ENCODE results near the gene ENKD1.
"Not testable (repeated sequence)": the region's sequence is repeated elsewhere in the genome, so short reads cannot be mapped to it uniquely, and the experiment has no call there.

Gene ENKD1, protein sequence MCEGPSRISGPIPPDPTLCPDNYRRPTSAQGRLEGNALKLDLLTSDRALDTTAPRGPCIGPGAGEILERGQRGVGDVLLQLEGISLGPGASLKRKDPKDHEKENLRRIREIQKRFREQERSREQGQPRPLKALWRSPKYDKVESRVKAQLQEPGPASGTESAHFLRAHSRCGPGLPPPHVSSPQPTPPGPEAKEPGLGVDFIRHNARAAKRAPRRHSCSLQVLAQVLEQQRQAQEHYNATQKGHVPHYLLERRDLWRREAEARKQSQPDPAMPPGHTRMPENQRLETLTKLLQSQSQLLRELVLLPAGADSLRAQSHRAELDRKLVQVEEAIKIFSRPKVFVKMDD

DNA sequence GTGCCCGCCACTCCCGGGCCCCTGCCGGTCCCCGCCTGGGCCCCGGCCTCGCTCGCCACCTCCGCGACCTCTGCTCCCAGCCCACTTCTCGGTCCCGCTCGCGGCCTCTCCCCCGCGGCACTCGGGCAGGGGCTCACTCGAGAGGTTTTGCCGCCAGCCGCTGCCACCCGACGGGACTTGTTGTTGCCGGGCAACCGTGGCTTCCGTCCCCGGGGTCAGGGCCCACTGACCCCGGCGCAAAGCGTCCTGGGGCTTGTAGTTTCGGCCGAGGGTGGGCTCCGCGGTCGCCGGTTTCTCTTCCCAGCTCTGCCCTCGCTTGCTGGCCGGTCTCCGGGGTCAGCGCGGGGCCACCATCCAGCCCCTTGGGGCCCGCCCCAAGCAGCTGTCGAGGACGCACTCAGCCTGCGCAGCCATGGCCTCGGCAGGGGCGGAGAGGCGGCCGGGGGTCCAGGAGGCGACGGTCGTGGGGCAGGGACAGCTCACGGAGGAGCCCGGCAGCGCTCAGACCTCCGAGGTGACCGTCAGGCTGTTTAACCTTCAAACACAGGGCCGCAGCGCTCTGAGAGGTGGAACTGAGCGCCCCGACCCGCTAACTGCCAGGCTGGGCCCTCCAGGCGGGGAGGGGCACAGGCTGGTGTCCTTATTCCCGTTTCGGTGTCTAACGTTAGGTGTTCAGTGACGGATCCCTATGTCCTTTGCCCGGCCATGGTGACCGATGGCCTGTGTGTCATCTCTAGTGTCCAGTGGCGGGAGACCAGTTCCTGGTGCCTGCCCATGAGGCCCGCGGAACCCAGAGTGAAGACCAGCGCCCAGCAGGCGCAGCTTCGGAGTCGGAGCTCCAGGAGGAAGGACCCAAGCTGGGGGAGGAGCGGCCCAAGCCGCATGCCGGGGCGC is at the start of gene ENKD1, which contains the start of gene C16orf86:
ENKD1 (minus strand) TSS at position 192 of the 894 bp plus-strand sequence. CDS start 308 bp downstream, outside the sequence.
C16orf86 (plus strand) TSS at position 256 of the 894 bp plus-strand sequence; CDS start at position 413, 157 bp downstream.
- DNase-seq (ENCODE audit: low read depth, low spot score) = no peak

DNA sequence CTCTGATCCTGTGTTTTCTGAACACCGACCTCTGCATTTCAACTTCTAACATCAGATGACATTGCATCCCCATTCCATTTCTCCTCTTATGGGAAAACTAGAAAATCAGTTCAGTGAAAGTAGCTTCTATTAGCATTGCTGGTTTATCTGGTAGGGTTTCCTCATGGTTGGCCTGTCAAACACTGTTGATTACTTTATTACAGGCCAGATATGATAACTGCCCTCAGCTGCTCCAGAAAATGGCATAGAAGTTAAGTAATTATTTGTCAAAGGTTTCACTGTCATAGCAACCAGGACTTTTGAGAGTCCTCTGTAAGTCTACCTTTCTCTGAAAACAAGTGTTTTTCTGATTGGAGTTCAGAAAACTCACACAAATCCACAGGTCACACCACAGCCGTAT is 49.5 kb upstream of the ENKD1 start:
- DNase-seq (ENCODE audit: low read depth, low spot score) = no peak

DNA sequence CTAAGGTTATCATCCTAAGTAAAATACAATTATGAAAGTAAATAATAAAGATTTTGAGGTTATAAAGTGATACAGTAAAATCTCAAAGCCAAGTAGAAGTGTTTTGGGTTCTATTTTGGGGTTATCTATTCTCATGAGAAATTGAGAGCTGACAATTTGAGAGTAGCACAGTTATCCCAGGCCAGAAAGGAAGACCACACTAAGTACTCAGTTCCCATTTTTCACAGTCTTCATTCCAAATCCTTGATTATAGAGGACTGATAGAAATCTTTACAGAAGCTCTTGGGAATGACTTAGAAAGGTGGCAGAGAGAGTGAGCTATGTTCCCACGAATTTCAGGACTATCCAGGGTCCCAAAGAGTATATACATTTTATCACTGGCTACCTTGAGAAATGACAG is 48.0 kb upstream of the ENKD1 start:
- no peak for DNase-seq (ENCODE audit: low read depth, low spot score)

DNA sequence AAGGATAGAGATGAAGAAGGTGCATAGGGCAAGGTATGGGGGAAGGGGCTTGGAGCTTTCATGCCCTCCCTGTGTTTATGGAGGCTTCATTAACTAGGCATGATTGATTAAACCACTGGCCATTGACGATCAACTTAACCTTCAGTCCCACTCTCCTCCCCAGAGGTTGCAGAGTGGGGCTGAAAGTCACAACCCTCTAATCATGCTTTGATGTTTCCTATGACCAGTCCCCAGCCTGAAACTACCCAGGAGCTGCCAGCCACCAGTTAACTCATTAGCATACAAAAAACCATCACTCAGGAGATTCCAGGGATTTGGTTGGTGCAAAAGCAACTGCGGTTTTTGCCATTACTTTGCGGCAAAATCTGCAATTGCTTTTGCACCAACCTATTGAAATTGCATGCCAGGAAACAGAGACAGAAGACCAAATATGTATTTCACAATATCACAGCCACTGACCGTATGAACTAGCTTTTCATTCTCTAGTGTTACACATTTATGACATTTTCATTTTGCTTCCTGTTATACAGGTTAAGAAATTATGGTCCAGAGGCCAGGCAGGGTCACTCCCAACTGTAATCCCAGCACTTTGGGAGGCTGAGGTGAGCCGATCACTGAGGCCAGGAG is 47.2 kb upstream of the ENKD1 start:
- no peak for DNase-seq (ENCODE audit: low read depth, low spot score)

DNA sequence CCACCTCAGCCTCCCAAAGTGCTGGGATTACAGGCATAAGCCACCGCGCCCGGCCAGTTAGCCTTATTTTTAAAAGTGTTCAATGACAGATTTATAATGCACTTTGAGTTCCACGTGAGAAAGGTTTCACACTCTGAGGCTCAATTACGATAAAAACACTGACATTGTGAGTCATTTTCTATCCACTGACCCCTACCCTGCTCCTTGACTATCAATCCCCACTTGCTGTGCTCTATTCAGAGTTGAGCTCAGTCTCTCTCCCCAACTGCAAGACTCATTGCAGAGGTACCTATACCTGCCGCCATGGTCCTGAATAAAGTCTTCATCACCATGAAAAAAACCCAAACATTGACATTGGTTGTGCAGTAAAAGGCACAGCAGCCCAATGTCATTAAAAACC is 44.1 kb upstream of the ENKD1 start:
- DNase-seq (ENCODE audit: low read depth, low spot score) = no peak

DNA sequence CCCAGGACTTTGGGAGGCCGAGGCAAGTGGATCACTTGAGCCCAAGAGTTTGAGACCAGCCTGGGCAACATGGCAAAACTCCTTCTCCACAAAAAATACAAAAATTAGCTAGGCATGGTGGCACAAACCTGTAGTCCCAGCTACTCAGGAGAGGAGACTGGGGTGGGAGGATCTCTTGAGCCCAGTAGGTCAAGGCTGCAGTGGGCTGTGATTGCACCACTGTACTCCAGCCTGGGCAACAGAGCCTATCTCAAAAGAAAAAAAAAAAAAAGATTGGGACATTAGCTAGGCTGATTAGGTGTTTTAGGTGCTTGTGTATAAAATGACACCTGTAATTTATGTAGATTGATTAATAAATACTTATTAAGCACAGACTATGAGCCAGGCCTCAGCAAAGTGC is 42.5 kb upstream of the ENKD1 start:
- DNase-seq (ENCODE audit: low read depth, low spot score) = no peak

DNA sequence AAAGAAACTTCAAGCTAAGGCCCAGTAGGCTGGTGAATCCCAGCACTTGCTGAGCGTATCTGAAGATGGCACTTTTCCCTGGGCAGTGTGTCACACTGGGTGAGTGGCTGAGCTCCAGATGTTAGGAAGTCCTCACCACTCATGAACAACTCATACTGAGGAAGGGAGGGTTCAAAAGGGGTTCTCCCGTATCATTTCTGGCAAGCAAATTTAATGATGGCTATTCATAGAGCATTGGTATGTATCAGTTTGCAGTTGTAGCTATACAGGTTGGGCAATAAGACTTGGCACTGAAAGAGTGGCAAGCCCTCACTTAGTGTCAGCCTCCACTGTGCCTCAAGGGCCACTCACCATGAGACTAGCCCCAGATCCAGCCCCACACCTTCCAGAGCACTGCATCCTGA is 41.8 kb upstream of the ENKD1 start:
- DNase-seq (ENCODE audit: low read depth, low spot score) = no peak

DNA sequence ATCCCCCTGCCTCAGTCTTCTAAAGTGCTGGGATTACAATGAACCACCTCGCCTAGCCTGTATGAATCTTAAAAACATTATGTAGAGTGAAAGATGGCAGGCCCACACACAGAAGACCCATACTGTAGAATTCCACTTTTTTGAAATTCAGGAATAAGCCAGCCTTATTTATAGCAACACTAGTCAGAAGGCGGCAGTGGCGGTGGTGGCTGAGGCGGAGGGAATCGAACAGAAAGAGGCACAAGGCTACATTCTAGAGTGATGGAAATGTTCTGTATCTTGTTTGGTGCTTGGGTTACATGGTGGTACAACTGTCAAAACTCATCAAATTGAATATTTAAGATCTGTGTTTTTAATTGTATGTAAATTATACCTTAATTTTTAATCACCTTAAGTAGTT is 41.2 kb upstream of the ENKD1 start:
- no peak for DNase-seq (ENCODE audit: low read depth, low spot score)

DNA sequence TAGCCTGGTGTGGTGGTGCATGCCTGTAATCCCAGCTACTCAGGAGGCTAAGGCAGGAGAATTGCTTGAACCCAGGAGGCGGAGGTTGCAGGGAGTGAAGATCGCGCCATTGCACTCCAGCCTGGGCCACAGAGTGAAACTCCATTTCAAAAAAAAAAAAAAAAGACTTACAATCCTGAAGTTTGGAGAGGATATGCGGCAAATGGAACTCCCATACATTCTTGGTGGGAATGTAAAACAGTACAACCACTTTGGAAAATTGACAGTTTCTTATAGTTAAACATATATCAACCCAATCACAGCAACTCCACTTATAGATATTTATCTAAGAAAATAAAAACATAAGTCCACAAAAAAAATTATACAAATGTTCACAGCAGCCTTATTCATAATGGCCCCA is 40.7 kb upstream of the ENKD1 start:
- no peak for DNase-seq (ENCODE audit: low read depth, low spot score)

DNA sequence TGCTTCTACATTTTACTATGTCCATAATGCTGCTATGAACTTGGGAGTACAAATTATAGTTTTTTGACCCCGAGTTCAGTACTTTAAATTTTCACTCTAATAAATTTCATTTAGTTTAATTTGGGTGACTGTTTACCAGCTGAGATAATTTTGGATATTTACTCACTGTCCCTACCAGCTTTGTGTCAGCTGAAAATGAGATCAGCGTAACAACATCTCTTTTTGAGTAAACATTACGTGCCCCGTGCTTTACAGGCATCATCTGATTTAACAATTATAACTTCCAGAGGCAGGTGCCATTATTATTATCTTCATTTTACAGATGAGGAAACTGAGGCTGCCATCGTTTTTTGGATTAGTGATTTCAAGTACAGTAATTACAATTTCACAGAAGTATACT is 37.6 kb upstream of the ENKD1 start:
- DNase-seq (ENCODE audit: low read depth, low spot score) = no peak

DNA sequence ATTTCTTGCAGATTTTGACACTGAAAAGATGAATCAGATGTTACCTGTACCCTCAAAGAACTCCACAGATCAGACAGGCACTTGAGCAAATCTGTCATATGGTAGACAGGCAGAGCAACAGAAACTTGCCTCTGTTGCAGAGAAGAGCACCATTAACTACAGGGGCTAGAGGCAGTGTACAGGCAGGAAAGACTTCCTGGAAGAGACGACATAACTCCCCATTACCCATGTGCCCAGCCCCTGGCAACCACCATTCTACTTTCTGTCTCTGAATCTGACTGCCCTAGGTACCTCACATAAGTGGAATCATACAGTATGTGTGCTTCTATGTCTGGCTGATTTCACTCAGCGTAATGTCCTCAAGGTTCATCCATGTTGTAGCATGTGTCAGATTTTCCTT is 37.1 kb upstream of the ENKD1 start:
- no peak for DNase-seq (ENCODE audit: low read depth, low spot score)

DNA sequence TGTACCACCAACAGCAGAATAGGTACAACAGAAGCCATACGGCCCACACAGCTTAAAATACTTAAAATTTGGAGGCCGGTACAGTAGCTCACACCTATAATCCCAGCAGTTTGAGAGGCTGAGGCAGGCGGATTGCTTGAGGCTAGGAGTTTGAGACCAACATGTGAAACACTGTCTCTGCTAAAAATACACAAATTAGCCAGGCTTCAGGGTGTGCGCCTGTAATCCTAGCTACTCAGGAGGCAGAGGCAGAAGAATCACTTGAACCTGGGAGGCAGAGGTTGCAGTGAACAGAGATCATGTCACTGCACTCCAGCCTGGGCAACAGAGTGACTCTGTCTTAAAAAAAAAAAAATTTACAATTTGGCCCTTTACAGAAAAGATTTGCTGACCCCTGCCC is 35.6 kb upstream of the ENKD1 start:
- no peak for DNase-seq (ENCODE audit: low read depth, low spot score)

DNA sequence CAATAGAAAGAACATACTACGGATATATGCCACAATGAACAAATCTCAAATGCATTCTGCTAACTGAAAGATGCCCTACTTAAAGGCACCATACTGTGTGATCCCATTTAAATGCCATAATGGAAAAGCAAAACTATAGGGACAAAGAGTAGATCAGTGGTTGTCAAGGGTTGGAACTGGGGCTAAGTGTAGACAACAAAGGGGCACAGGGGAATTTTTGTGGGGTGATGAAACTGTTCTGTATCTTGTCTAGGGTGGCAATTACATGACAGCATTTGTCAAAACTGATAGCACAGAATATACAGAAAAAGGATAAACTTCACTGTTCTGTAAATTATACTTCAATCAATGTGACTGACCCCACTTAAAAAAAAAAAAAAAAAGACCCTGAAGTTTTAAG is 34.9 kb upstream of the ENKD1 start:
- no peak for DNase-seq (ENCODE audit: low read depth, low spot score)

DNA sequence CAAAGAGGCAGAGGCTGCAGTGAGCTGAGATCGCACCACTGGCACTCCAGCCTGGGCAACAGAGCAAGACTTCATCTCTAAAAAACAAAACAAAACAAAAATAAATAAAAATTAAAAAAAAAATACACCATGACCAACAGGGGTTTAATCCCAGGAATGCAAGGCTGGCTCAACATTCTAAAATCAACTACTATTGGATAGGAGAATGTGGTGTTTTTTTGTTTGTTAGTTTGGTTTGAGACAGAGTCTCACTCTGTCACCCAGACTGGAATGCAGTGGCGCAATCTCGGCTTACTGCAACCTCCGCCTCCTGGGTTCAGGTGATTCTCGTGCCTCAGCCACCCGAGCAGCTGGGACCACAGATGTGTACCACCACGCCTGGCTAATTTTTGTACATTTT is 32.7 kb upstream of the ENKD1 start:
- DNase-seq (ENCODE audit: low read depth, low spot score) = no peak

DNA sequence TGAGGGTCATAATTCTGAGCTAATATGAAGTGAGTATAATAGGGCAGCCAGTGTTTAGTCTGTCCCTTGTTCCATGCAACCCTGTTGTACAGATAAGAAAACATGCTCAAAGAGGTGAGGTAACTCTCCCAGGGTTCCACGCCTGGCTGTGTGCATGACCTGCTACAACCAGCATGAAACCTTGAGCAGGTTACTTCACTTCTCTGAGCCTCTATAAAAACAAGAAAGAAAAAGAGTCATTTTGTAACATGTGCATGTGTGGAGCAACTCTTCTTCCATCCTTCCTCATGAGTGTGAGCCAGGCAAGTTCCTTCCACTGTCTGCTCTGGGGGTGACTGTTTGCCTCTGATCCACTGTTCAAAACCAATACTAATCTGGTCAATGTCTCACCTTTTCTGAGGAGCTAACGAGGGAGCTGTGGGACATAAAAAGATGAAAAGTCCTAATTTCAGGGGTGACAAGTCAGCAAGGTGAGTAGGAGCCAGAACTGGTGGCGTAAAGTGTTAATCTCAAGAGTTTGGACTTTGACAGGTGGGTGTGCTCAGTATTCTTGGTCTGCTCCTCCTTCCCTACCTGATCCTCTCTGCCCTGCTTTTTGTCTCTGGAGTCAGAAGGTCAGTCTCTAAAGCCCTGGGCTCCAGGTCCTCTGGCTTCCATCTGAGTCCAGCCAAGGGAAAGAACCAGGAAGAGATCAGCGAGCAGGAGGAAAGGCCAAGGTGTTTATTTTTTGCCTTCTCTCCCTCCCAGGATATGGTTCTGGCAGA is 31.1 kb upstream of the ENKD1 start:
- DNase-seq (ENCODE audit: low read depth, low spot score) = no peak

DNA sequence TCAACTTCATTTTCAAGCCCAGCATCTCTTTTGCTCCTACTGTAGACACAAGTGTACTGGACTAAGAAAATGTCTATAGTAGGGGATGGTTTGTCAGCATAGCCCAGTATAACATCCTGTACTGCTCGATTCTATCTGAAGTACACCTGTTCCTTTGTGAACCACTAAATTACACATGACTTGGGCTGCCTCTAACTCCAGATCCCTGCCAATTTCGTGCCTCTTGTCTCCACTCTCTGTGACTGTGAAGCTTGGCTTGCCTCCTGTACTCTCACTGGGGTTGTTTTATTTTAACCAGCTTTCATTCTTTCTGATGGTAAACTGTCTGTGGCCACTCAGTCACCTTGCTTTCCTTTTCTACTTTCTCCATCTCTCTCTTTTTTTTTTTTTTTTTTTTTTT is 28.1 kb upstream of the ENKD1 start:
- no peak for DNase-seq (ENCODE audit: low read depth, low spot score)

DNA sequence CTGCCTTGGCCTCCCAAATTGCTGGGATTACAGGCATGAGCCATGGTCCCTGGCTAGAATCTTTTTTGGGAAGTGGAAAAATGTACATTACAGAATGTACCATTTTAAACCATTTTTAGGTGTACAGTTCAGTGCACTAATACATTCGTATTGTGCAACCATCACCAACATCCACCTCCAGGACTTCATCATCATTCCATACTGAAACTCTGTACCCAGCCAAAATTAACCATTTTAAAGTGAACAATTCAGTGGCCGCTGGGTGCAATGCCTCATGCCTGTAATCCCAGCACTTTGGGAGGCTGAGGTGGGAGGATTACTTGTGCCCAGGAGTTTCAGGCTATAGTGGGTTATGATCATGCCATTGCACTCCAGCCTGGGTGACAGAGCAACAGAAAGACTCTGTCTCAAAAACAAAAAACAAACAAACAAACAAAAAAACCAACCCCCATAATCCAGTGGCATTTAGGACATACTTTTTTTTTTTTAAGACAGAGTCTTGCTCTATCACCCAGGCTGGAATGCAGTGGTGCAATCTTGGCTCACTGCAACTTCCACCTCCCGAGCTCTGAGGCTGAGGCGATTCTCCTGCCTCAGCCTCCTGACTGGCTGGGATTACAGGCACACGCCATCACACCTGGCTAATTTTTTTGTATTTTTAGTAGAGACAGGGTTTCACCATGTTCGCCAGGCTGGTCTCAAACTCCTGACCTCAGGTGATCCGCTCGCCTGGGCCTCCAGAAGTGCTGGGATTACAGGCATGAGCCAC is 27.2 kb upstream of the ENKD1 start:
- DNase-seq (ENCODE audit: low read depth, low spot score) = not testable (repeated sequence)

DNA sequence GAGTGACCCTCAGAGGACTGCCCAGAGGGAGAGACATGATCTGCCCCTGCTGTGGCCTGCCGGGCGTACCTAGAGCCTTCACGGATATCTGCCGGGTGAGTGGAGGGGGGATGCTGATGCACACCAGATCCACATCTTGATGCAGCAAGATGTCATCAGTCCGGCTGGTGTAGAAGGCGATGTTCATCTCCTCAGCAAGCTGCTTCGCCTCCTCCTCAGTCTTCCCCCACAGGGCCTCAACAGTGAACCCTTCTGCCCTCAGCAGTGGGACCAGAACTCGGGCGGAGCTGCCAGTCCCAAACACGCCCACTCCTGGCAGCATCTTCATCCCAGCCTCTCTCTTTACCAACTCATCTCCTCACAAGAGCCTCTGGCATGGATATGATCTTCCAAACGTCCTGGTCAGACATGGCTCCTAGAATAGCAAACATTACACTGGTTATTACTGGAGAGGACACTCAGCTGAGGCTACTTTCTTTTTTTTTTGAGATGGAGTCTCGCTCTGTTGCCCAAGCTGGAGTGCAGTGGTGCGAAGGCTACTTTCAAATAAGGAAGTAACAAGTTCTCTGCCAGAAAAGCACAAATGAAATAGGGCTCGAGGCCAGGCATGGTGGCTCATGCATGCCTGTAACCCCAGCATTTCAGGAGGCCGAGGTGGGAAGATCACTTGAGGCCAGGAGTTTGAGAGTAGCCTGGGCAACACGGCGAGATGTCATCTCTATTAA is 19.0 kb upstream of the ENKD1 start:
- DNase-seq (ENCODE audit: low read depth, low spot score) = no peak

DNA sequence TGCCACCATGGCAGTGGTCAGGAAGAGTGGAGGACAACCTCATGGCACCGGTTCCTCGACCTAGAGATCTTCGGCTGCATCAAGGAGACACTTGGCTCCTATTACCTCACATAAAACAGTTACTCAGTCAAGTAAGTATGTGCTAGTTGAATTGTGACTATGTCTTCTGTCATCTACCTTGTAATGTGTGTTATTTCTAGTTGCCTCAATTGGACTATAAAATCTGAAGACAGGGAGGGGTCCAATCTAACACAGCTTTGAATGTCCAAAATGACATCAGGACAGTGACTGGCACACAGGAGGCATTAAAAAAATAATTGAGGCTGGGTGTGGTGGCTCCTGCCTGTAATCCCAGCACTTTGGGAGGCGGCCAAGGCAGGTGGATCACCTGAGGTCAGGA is 17.2 kb upstream of the ENKD1 start:
- DNase-seq (ENCODE audit: low read depth, low spot score) = no peak

Measured in iPS DF 19.7 (cell line).